Lower leg skin (tissue), 4 donors: Measurements from ENCODE around the gene TENM4. TPM values are rescaled to one million over a fixed set of nuclear protein-coding genes. Genes with fewer than 3 reads are reported as not detected.

Experiments used
- DNase-seq, 2 donors: peaks; one replicate each; pipeline ENCODE4 v3.0.0-alpha.2; 2019; ENCODE audit warnings: low spot score in 2 of 2
- H3K4me3 ChIP-seq: fragments of 200-600 bp; sonication (generic); 2 replicates; pipeline ENCODE4 v1.5.1; 2017; ENCODE audit warnings: mild to moderate bottlenecking, low read depth; ENCODE audit not compliant: poor library complexity, severe bottlenecking
- CTCF ChIP-seq, 3 donors: fragments of 450-650 bp; IDR thresholded peaks; one replicate each; pipeline ENCODE4 v1.5.1; 2016; ENCODE audit warnings: antibody characterized with exemption in 3 of 3, mild to moderate bottlenecking in 3 of 3, moderate library complexity in 2 of 3
- POLR2A ChIP-seq, 2 donors: fragments of 450-650 bp; IDR thresholded peaks; one replicate each; pipeline ENCODE4 v1.6.1; 2016 to 2017; ENCODE audit warnings: antibody characterized with exemption in 2 of 2, mild to moderate bottlenecking in 1 of 2, moderate library complexity in 1 of 2
- WGBS, 2 donors: methylation state at CpG; one replicate each; pipeline ENCODE4 v1.1.5; 2018; 5-methylcytosine and 5-hydroxymethylcytosine counted together
- intact Hi-C: fragments of 100-400 bp; cut with DNase I; formaldehyde crosslinking; loops from one replicate; pipeline ENCODE4 v1.15.0; 2023; ENCODE audit warnings: low total_unique reads
- total RNA-seq, 4 donors: library from RNA; depleted of rRNA; stranded (reverse); fragments of >200 nt; gene quantifications; one replicate each; pipeline ENCODE4 v1.1.0, GENCODE V29; 2016

The TENM4 gene
- total RNA-seq, 4 donors from 2014 or later: 34.4 to 41.1 (median 36.6) TPM

- DNase-seq: peak in 1 of 2 donors; percentile 54
- no peak for TF ChIP-seq CTCF (IDR thresholded peaks at IDR 0.05)
- TF ChIP-seq POLR2A (IDR thresholded peaks at IDR 0.05): no peak
- H3K4me3 ChIP-seq: no peak overlapping the region
- 61 to 67% methylated on average over 9 of the region's 9 CpGs for WGBS, 2 donors
- intact Hi-C loops: loop anchor here (10.0 kb wide), 1 partner anchor 847 kb away; no protein-coding TSS in a partner anchor
Observed at GRCh38 chr11:78647986-78648875, 792.6 kb downstream of the TENM4 start.

GRCh38 chr11:78647266-78647915 is 793.4 kb downstream of the TENM4 start:
- H3K4me3 ChIP-seq: no peak overlapping the region
- intact Hi-C loops: loop anchor here (10.0 kb wide), 1 partner anchor 847 kb away; no protein-coding TSS in a partner anchor
- DNase-seq: peak in 1 of 2 donors; percentile 53
- TF ChIP-seq POLR2A (IDR thresholded peaks at IDR 0.05): no peak
- no peak for TF ChIP-seq CTCF (IDR thresholded peaks at IDR 0.05)
- WGBS, 2 donors: 79 to 82% methylated on average over 6 of the region's 6 CpGs

- H3K4me3 ChIP-seq: no peak overlapping the region
- TF ChIP-seq CTCF (IDR thresholded peaks at IDR 0.05) (peak in 1 of 3 donors; percentile 25), POLR2A (IDR thresholded peaks at IDR 0.05) (no peak)
- peak; percentile 16 to 86 for DNase-seq
- WGBS, 2 donors: 23 to 28% methylated on average over 7 of the region's 7 CpGs
- intact Hi-C loops: loop anchor here (10.0 kb wide), 1 partner anchor 848 kb away; no protein-coding TSS in a partner anchor
Observed at GRCh38 chr11:78646564-78647185, 794.2 kb downstream of the TENM4 start.

GRCh38 chr11:78645226-78646202 is 795.3 kb downstream of the TENM4 start:
- DNase-seq: peak; percentile 42 to 92

More at GRCh38 chr11:78645226-78646202, 795.3 kb downstream of the TENM4 start:
- no peak overlapping the region for H3K4me3 ChIP-seq
- intact Hi-C loops: loop anchor here (10.0 kb wide), 1 partner anchor 849 kb away; no protein-coding TSS in a partner anchor
- TF ChIP-seq CTCF (IDR thresholded peaks at IDR 0.05) (peak in 1 of 3 donors; percentile 14), POLR2A (IDR thresholded peaks at IDR 0.05) (no peak)
- 18 to 28% methylated on average over 5 of the region's 5 CpGs for WGBS, 2 donors
